Duodenal mucosa (tissue), 2 donors: Measurements from ENCODE around the gene CGN.

Experiments
- H3K27ac ChIP-seq: one replicate; pipeline ENCODE4 v1.7.0; 2013; ENCODE audit warnings: low read depth, low read length
- H3K27me3 ChIP-seq, 2 donors: one replicate each; pipeline ENCODE4 v1.7.0; 2013; ENCODE audit warnings: low read length in 2 of 2, control low read depth in 1 of 2; ENCODE audit not compliant: insufficient read depth in 2 of 2, control insufficient read depth in 1 of 2
- H3K36me3 ChIP-seq, 2 donors: one replicate each; pipeline ENCODE4 v1.7.0; 2013; ENCODE audit warnings: low read length in 2 of 2, control low read depth in 1 of 2; ENCODE audit not compliant: insufficient read depth in 2 of 2, control insufficient read depth in 1 of 2
- H3K4me1 ChIP-seq, 2 donors: one replicate each; pipeline ENCODE4 v1.7.0; 2013; ENCODE audit warnings: low read length in 2 of 2, control low read depth in 1 of 2; ENCODE audit not compliant: insufficient read depth in 2 of 2, control insufficient read depth in 1 of 2
- H3K4me3 ChIP-seq, 2 donors: one replicate each; pipeline ENCODE4 v1.7.0; 2013; ENCODE audit warnings: low read length in 2 of 2, low read depth in 1 of 2
- H3K9ac ChIP-seq, 2 donors: one replicate each; pipeline ENCODE4 v1.7.0; 2013; ENCODE audit warnings: low read length in 2 of 2, low read depth in 1 of 2
- H3K9me3 ChIP-seq, 2 donors: one replicate each; pipeline ENCODE4 v1.7.0; 2013; ENCODE audit warnings: low read length in 2 of 2, control low read depth in 1 of 2; ENCODE audit not compliant: control insufficient read depth in 1 of 2

CGN gene, protein sequence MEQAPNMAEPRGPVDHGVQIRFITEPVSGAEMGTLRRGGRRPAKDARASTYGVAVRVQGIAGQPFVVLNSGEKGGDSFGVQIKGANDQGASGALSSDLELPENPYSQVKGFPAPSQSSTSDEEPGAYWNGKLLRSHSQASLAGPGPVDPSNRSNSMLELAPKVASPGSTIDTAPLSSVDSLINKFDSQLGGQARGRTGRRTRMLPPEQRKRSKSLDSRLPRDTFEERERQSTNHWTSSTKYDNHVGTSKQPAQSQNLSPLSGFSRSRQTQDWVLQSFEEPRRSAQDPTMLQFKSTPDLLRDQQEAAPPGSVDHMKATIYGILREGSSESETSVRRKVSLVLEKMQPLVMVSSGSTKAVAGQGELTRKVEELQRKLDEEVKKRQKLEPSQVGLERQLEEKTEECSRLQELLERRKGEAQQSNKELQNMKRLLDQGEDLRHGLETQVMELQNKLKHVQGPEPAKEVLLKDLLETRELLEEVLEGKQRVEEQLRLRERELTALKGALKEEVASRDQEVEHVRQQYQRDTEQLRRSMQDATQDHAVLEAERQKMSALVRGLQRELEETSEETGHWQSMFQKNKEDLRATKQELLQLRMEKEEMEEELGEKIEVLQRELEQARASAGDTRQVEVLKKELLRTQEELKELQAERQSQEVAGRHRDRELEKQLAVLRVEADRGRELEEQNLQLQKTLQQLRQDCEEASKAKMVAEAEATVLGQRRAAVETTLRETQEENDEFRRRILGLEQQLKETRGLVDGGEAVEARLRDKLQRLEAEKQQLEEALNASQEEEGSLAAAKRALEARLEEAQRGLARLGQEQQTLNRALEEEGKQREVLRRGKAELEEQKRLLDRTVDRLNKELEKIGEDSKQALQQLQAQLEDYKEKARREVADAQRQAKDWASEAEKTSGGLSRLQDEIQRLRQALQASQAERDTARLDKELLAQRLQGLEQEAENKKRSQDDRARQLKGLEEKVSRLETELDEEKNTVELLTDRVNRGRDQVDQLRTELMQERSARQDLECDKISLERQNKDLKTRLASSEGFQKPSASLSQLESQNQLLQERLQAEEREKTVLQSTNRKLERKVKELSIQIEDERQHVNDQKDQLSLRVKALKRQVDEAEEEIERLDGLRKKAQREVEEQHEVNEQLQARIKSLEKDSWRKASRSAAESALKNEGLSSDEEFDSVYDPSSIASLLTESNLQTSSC

DNA sequence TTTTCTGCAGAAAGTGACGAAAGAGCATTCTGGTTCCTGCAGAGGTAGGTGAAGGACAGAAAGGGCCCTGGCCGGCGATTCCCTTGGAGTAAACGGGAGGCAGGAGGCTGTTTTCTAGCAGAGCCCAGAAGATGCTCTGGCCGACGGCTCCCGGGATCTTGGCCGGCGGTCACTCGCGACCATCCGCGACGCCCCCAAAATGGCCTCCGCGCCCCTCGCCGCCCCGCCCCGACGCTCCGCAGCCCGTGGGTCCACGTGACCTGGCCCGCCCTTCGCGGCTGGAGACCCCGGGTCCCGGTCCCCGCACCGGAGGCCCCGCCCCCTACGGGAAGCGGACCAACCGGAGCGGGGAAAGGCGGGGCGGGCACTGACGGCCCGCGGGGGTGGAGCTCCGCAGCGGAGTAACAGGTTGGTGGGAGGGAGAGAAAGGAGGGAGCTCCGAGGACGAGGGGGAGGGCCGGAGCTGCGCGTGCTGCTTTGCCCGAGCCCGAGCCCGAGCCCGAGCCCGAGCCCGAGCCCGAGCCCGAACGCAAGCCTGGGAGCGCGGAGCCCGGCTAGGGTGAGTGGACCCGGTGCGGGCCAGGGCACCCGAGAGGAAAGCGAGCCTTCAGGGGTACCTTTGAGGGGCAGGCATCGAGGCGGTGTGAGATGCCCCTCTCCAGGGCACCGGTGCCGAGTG lies at the start of gene CGN:
Gene CGN, plus strand, starts transcription at position 431 of the 679 bp plus-strand sequence. CDS start 7,133 bp downstream, outside the sequence.
- H3K4me3 ChIP-seq: peak within 1 kb of the TSS; percentile 89
- no peaks in the 10 kb centered on the region for H3K27me3 ChIP-seq
- H3K27ac ChIP-seq: peak within 1 kb of the TSS; percentile 85
- H3K9ac ChIP-seq: peak within 1 kb of the TSS; percentile 91 to 94
- H3K9me3 ChIP-seq: no peaks in the 10 kb centered on the region
- H3K36me3 ChIP-seq: no peaks in the 10 kb centered on the region
- H3K4me1 ChIP-seq: peaks cover 20 to 40% of the 10 kb centered on the region in 2 donors

DNA sequence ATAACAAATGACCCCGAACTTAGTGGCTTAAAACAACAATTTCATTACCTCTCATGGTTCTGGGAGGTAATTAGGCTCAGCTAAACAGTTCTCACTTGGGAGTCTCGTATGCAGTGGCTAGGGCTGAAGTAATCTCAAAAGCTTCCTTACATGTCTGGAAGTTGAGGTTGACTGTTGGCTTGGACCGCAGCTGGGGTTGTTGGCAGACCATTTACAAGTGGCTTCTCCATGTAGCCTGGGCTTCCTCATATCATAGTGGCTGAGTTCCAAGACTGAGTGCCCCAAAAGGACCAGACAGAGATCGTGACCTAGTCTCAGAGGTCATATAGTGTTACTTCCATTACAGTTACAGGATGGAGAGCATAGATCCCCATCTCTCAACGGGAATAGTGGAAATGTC lies 49.5 kb upstream of the CGN start:
- Histone ChIP-seq H3K36me3 (no peaks in the 10 kb centered on the region), H3K4me3 (no peak overlapping the region), H3K4me1 (peaks cover 7 to 10% of the 10 kb centered on the region in 2 donors), H3K27me3 (no peaks in the 10 kb centered on the region), H3K27ac (no peak overlapping the region), H3K9ac (no peak overlapping the region), H3K9me3 (no peaks in the 10 kb centered on the region)

DNA sequence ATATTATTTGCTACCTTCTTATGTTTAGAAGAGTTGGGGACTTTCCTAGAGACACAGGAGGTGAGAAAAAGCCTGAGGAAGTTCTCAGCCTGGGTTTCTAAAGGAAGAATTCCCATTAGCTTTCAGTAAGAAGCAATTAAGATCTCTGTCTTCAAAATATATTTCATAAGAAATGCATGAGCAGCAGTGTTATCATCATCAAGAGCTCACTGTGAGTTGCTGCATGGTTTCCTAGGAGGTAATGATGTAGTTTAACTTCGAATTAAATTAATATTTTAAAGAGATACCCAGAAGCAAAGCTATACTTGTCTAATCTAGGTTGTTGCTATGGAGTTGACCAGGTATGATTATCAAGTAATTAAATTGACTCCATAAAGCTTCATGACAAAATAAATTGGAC lies 46.2 kb upstream of the CGN start:
- Histone ChIP-seq H3K36me3 (no peaks in the 10 kb centered on the region), H3K4me3 (no peak overlapping the region), H3K4me1 (peaks cover 0 to 3% of the 10 kb centered on the region in 2 donors), H3K9ac (no peak overlapping the region), H3K27ac (no peak overlapping the region), H3K9me3 (no peaks in the 10 kb centered on the region), H3K27me3 (no peaks in the 10 kb centered on the region)

DNA sequence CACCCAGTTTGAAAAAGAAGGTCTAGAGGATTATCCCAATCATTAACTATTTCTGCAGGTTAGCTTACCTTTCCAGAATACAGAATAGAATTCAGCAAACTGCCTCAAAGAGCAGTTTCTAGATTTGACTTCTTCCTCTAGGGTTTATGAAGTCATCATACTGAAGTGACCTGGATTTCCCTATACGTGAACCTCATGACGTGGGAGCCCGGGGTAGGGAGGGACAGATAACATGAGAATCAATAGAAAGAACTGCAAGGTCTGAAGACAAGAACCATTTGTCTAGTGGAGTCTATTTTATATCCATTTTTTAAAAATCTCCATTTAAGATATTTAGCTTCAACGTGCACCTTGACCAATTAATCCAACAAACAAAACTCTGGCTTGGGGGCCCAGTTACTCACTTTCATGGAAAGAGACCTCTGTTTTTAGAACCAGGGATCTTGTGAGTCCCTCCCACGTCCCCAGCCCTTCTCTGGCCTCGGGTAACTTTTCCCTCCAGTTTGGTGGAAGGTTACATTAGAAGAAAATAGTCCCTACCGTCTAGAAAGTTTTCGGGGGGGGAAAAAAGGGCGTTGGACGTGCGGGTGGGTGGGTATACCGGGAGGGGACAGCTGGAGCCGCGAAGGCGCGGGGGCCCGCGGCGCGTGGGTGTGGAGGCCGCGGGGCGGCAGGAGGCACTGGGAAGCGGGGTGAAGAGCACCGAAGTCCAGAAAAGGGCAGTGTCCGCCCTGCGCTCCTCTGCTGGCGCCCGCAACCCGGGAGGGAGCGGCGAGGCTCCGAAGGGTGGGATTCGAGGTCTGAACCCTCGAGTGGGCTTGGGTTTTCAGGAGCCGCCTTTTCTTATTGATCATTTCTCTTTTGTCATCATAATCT lies 38.1 kb upstream of the CGN start:
- H3K4me3 ChIP-seq: peak overlapping the region; percentile 67 to 79
- peak overlapping the region; percentile 55 to 81 for H3K9ac ChIP-seq
- no peaks in the 10 kb centered on the region for H3K27me3 ChIP-seq
- no peaks in the 10 kb centered on the region for H3K36me3 ChIP-seq
- peaks cover 1 to 4% of the 10 kb centered on the region in 2 donors for H3K4me1 ChIP-seq
- H3K9me3 ChIP-seq: no peaks in the 10 kb centered on the region
- no peak overlapping the region for H3K27ac ChIP-seq

DNA sequence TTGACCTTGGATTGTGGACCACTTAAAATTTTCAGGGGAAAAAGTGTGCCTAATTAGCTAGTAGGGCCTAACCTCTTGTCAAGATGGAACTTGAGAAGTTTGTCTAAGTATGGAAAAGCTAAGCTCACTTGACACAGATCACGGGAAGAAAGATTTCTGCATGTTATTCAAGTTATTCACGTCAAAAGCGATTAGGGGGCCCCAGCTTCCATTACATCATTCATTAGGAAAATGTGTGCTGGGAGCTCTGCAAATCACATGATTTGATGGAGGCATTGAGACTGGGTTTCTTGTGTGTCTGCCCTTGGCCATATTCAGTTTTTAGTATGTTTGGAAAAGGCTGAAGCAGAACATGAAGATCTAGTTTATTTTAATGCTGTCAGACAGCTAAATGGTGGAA lies 36.4 kb upstream of the CGN start:
- Histone ChIP-seq H3K27ac (no peak overlapping the region), H3K27me3 (no peaks in the 10 kb centered on the region), H3K4me3 (no peak overlapping the region), H3K9ac (no peak overlapping the region), H3K4me1 (peaks cover 0 to 4% of the 10 kb centered on the region in 2 donors), H3K9me3 (no peaks in the 10 kb centered on the region), H3K36me3 (no peaks in the 10 kb centered on the region)

DNA sequence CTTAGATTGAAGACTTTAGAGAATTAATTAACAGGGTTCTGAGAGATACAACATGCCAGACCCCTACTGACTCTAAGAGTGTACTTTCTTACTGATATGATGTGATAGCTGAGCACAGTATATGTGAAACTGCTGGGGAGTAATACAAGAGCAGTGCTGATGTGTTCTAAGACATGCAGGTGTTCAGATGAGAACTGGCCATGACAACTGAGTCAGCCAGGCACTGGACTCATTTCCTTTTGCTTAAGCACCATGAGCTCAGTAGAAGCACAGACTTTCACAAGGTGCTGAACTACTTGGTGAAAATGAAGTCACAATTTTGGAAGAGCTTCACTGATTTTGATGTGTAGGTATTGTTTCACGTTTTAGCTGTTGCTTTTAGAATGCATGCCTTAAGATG lies 36.0 kb upstream of the CGN start:
- Histone ChIP-seq H3K9me3 (no peaks in the 10 kb centered on the region), H3K27ac (no peak overlapping the region), H3K4me3 (no peak overlapping the region), H3K27me3 (no peaks in the 10 kb centered on the region), H3K9ac (no peak overlapping the region), H3K4me1 (peaks cover 0 to 4% of the 10 kb centered on the region in 2 donors), H3K36me3 (no peaks in the 10 kb centered on the region)

DNA sequence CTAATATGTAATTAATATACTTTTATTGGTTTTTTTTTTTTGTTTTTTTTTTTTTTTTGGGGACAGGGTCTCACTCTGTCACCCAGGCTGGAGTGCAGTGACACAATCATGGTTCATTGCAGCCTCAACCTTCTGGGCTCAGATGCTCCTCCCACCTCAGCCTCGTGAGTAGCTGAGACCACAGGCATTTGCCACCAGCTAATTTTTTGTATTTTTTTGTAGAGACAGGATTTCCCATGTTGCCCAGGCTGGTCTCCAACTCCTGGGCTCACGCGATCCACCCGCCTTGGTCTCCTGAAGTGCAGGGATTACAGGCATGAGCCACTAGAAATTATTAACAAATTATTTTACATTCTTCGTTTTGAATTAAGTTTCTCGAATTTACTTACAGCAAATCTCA lies 35.1 kb upstream of the CGN start:
- no peaks in the 10 kb centered on the region for H3K36me3 ChIP-seq
- H3K27me3 ChIP-seq: no peaks in the 10 kb centered on the region
- H3K4me1 ChIP-seq: peaks cover 0 to 4% of the 10 kb centered on the region in 2 donors
- H3K4me3 ChIP-seq: no peak overlapping the region
- no peak overlapping the region for H3K9ac ChIP-seq
- no peaks in the 10 kb centered on the region for H3K9me3 ChIP-seq
- no peak overlapping the region for H3K27ac ChIP-seq

DNA sequence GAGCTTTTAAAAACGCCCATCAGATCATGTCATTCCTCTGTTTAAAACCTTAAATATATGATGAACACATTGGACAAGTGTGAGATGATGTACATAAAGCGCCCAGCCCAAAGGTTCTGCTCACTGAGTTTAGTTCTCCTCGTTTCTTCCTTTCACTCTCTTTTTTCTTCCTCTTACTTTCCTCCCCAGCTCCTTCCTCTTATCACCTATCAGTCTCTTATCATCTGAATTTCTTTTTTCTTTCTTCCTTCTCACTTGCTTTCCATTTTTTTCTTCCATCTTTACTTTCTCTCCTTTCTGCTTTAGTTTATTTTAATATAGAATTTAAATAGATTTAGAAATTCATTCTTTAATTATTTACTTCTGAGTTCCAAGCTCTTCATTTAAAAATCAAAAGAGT lies 34.1 kb upstream of the CGN start:
- Histone ChIP-seq H3K9me3 (peaks cover 2% of the 10 kb centered on the region in 2 donors), H3K4me1 (peaks cover 0 to 4% of the 10 kb centered on the region in 2 donors), H3K27ac (no peak overlapping the region), H3K9ac (no peak overlapping the region), H3K4me3 (no peak overlapping the region), H3K27me3 (no peaks in the 10 kb centered on the region), H3K36me3 (no peaks in the 10 kb centered on the region)
